Smooth muscle cell (in vitro differentiated cells): ENCODE data around the gene PACSIN3. TPM values are rescaled to one million over a fixed set of nuclear protein-coding genes. Genes with fewer than 3 reads are reported as not detected.
A peak's percentile ranks its signal among the peaks of the same experiment; 100 is the strongest.
"Not testable (repeated sequence)": the region's sequence is repeated elsewhere in the genome, so short reads cannot be mapped to it uniquely, and the experiment has no call there.

Source experiments
- DNase-seq: peaks from one replicate; lab custom pipeline; 2025; ENCODE audit not compliant: unreplicated experiment; lab: John Stamatoyannopoulos, UW
- H2AFZ ChIP-seq: fragments of 200-600 bp; sonication (generic); 2 replicates; pipeline ENCODE4 v1.6.0; 2016; ENCODE audit warnings: antibody characterized with exemption, low read depth, mild to moderate bottlenecking
- H3F3A ChIP-seq: fragments of 200-600 bp; sonication (generic); 2 replicates; pipeline ENCODE4 v1.6.0; 2017; ENCODE audit warnings: antibody characterized with exemption, low read depth
- H3K27ac ChIP-seq: fragments of 200-600 bp; sonication (generic); 2 replicates; pipeline ENCODE4 v1.5.1; 2016; ENCODE audit warnings: low read depth, mild to moderate bottlenecking
- H3K27me3 ChIP-seq: fragments of 200-600 bp; sonication (generic); 2 replicates; pipeline ENCODE4 v1.6.1; 2016; ENCODE audit warnings: low read depth, mild to moderate bottlenecking
- H3K36me3 ChIP-seq: fragments of 200-600 bp; sonication (generic); 2 replicates; pipeline ENCODE4 v1.5.1; 2016; ENCODE audit warnings: low read depth
- H3K4me1 ChIP-seq: fragments of 200-600 bp; sonication (generic); 2 replicates; pipeline ENCODE4 v1.5.1; 2016; ENCODE audit warnings: low read depth
- H3K4me2 ChIP-seq: fragments of 200-600 bp; sonication (generic); 2 replicates; pipeline ENCODE4 v1.6.0; 2016; ENCODE audit warnings: mild to moderate bottlenecking
- H3K4me3 ChIP-seq: fragments of 200-600 bp; sonication (generic); 2 replicates; pipeline ENCODE4 v1.5.1; 2016; ENCODE audit warnings: mild to moderate bottlenecking
- H3K79me2 ChIP-seq: fragments of 200-600 bp; sonication (generic); 2 replicates; pipeline ENCODE4 v1.6.0; 2016; ENCODE audit warnings: low read depth, mild to moderate bottlenecking
- H3K9ac ChIP-seq: fragments of 200-600 bp; sonication (generic); 2 replicates; pipeline ENCODE4 v1.6.0; 2016; ENCODE audit warnings: low read depth
- H3K9me3 ChIP-seq: fragments of 200-600 bp; sonication (generic); replicated peaks from 2 replicates; pipeline ENCODE4 v1.5.1; 2016; ENCODE audit warnings: low read depth
- H4K20me1 ChIP-seq: fragments of 200-600 bp; sonication (generic); 2 replicates; pipeline ENCODE4 v1.6.0; 2016; ENCODE audit warnings: low read depth
- CTCF ChIP-seq: fragments of 200-600 bp; sonication (generic); IDR thresholded peaks from 2 replicates; pipeline ENCODE4 v1.5.1; 2017; ENCODE audit warnings: borderline replicate concordance, mild to moderate bottlenecking, antibody characterized with exemption; ENCODE audit not compliant: insufficient read depth, poor library complexity, severe bottlenecking
- WGBS: methylation state at CpG from one replicate; pipeline ENCODE4 v1.1.7; 2016; ENCODE audit warnings: low lambda C conversion rate; 5-methylcytosine and 5-hydroxymethylcytosine counted together
- polyA plus RNA-seq: library from polyadenylated mRNA; unstranded; fragments of >200 nt; fragmentation: Nextera tagmentation; extraction: Ambion mirVana; gene quantifications from 2 replicates; pipeline ENCODE4 v1.2.1, GENCODE V29; 2016
- total RNA-seq: library from RNA; depleted of rRNA; stranded (reverse); fragments of >200 nt; gene quantifications from 2 replicates; pipeline ENCODE4 v1.2.3, GENCODE V29; 2014

The PACSIN3 gene
- total and polyA plus RNA-seq, 2 experiments from 2014 or later = 27.3 to 55.7 TPM

GRCh38 chr11:47204637-47204989 is 18.4 kb upstream of the PACSIN3 start:
- peak overlapping the region; percentile 50 for H3K4me2 ChIP-seq
- DNase-seq = no peak
- H3K9ac ChIP-seq = no peak overlapping the region
- no peaks in the 10 kb centered on the region for H3K27me3 ChIP-seq
- no peaks in the 10 kb centered on the region for H3K79me2 ChIP-seq
- 39% methylated on average over 2 of the region's 2 CpGs for WGBS
- H3K9me3 ChIP-seq = no peaks in the 10 kb centered on the region
- H3K4me1 ChIP-seq = peaks cover 2% of the 10 kb centered on the region
- H4K20me1 ChIP-seq = no peaks in the 10 kb centered on the region
- peak overlapping the region; percentile 12 for H3K27ac ChIP-seq
- no peak overlapping the region for H3K4me3 ChIP-seq
- H3F3A ChIP-seq = peaks cover 5% of the 10 kb centered on the region
- peak overlapping the region; percentile 61 for H2AFZ ChIP-seq
- TF ChIP-seq CTCF = no peak
- no peaks in the 10 kb centered on the region for H3K36me3 ChIP-seq

- no peaks in the 10 kb centered on the region for H3K79me2 ChIP-seq
- peaks cover 2% of the 10 kb centered on the region for H3K4me1 ChIP-seq
- H3K27ac ChIP-seq = no peak overlapping the region
- no peak overlapping the region for H3K9ac ChIP-seq
- H3K36me3 ChIP-seq = no peaks in the 10 kb centered on the region
- 92% methylated on average over 5 of the region's 5 CpGs for WGBS
- DNase-seq = no peak
- TF ChIP-seq CTCF = no peak
- H3K9me3 ChIP-seq = no peaks in the 10 kb centered on the region
- H3K27me3 ChIP-seq = no peaks in the 10 kb centered on the region
- H3K4me3 ChIP-seq = no peak overlapping the region
- peaks cover 5% of the 10 kb centered on the region for H3F3A ChIP-seq
- no peak overlapping the region for H2AFZ ChIP-seq
- H4K20me1 ChIP-seq = no peaks in the 10 kb centered on the region
- H3K4me2 ChIP-seq = no peak overlapping the region
Observed at GRCh38 chr11:47202576-47202975, 16.3 kb upstream of the PACSIN3 start.

- no peak for TF ChIP-seq CTCF
- H3K36me3 ChIP-seq = no peaks in the 10 kb centered on the region
- H2AFZ ChIP-seq = no peak overlapping the region
- H3K4me3 ChIP-seq = no peak overlapping the region
- no peaks in the 10 kb centered on the region for H3K9me3 ChIP-seq
- H3K9ac ChIP-seq = no peak overlapping the region
- H3K27me3 ChIP-seq = no peaks in the 10 kb centered on the region
- no peak overlapping the region for H3K27ac ChIP-seq
- 85% methylated on average over 4 of the region's 4 CpGs for whole genome bisulfite sequencing
- peaks cover 5% of the 10 kb centered on the region for H3F3A ChIP-seq
- DNase-seq = no peak
- no peaks in the 10 kb centered on the region for H4K20me1 ChIP-seq
- H3K79me2 ChIP-seq = no peaks in the 10 kb centered on the region
- peaks cover 2% of the 10 kb centered on the region for H3K4me1 ChIP-seq
- no peak overlapping the region for H3K4me2 ChIP-seq
Observed at GRCh38 chr11:47201015-47201414, 14.8 kb upstream of the PACSIN3 start.

- H3K9ac ChIP-seq, H3K27me3 ChIP-seq: not testable (repeated sequence)
- WGBS = 97% methylated on average over 9 of the region's 9 CpGs
Observed at GRCh38 chr11:47198161-47198560, 11.9 kb upstream of the PACSIN3 start.

More at GRCh38 chr11:47198161-47198560, 11.9 kb upstream of the PACSIN3 start:
- not testable (repeated sequence) for DNase-seq, H3K79me2 ChIP-seq, H2AFZ ChIP-seq, H3K4me1 ChIP-seq, H3K4me3 ChIP-seq, H3K9me3 ChIP-seq, H3F3A ChIP-seq, H3K4me2 ChIP-seq, H4K20me1 ChIP-seq, H3K27ac ChIP-seq, H3K36me3 ChIP-seq
